ENCODE data around the gene CSF2RB.

The CSF2RB gene

GRCh38 chr22:36891646-36892045, 21.8 kb upstream of the CSF2RB start:
- DNase-seq (ENCODE audit: low read depth in 2 of 2), result no peak

GRCh38 chr22:36892292-36892691, 21.1 kb upstream of the CSF2RB start:
- DNase-seq (ENCODE audit: low read depth in 2 of 2), result no peak

GRCh38 chr22:36893262-36893661, 20.2 kb upstream of the CSF2RB start:
- DNase-seq (ENCODE audit: low read depth in 2 of 2), result no peak

DNA sequence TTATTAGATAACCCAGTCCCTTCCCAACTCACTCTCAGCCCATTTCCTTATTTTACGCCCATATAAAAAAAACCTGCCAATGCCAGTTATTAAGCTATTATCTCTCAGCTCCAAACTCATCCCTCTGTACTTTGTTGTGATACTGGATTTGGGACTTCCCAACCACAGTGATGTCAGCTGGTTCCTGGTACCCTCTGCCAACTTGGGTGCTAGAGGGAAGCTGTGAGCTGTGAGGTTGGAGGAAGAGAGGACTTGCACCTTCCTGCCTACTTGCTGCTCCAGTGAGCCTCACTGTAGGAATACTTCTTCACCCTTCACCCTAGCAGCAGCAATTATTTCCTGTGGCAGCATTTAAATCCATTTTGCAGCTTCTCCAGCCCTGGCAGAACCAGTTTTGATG, 19.2 kb upstream of the CSF2RB start:
- DNase-seq (ENCODE audit: low read depth in 2 of 2), result no peak

GRCh38 chr22:36897611-36898010, 15.8 kb upstream of the CSF2RB start:
- DNase-seq (ENCODE audit: low read depth in 2 of 2), result no peak

GRCh38 chr22:36898690-36899089, 14.7 kb upstream of the CSF2RB start:
- no peak for DNase-seq (ENCODE audit: low read depth in 2 of 2)

- no peak for DNase-seq (ENCODE audit: low read depth in 2 of 2)
Measured at GRCh38 chr22:36899498-36899897, 13.9 kb upstream of the CSF2RB start.

- no peak for DNase-seq (ENCODE audit: low read depth in 2 of 2)
Measured at GRCh38 chr22:36900225-36900624, 13.2 kb upstream of the CSF2RB start.

DNA sequence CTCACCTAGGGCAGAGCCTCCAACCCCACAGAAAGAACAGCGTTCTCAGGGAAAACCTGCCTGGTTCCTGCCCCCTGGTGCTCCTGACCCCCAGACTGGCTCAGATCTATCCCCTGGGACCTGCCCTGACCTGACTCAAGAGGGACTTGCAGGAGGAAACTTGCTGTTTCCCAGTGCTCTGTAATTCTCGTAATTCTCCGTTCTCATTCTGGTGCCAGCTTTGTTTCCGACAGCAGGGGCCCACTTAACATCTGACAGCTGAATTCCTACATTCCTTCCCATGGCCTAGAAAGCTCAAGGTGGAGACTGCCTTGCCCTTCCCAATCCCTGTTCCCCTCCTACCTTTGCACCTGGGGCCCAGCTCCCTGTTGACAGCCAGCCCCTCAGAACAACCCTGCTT, 12.5 kb upstream of the CSF2RB start:
- no peak for DNase-seq (ENCODE audit: low read depth in 2 of 2)

- DNase-seq (ENCODE audit: low read depth in 2 of 2), result no peak
Measured at GRCh38 chr22:36901411-36902142, 11.9 kb upstream of the CSF2RB start.

DNA sequence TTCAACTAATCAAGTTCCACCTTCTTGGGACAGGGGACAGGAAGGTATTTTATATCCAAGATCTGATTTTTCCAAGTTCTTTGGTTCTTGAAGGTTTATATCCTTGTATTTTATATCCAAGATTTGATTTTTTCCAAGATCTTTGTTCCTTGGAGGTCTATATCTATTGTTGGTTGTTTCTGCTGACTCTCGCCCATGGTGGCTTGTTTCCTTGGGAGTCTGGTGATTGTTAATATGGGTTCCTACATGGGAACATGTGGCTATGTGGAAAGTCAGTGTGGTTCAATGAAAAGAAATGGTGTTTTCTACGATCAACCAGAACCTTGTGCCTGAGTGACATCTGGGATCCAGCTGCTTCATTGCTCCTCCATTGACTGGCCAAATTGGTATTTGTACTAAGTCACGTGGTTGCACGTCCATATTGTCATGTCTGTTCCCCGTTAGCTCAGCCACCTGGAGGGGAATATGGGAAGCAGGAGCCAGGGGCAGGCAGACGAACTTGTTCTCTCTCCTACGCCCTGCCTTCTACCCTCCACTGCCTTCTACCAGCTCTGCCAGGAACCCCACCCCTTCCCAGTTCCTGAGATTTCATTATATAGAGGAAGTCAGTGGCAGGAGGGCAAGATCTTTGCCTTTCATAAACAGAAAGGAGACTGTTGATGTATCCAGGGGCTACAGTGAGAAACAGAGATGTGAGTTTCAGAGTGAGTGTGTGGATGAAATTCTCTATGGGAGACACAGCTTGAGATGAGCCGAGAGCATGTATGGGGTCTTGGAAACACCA, 11.1 kb upstream of the CSF2RB start:
- DNase-seq (ENCODE audit: low read depth in 2 of 2), result no peak

- no peak for DNase-seq (ENCODE audit: low read depth in 2 of 2)
Measured at GRCh38 chr22:36904260-36904880, 9.1 kb upstream of the CSF2RB start.

GRCh38 chr22:36907253-36908195, 5.9 kb upstream of the CSF2RB start:
- DNase-seq (ENCODE audit: low read depth in 2 of 2), result no peak

GRCh38 chr22:36910461-36910860, 3.0 kb upstream of the CSF2RB start:
- DNase-seq (ENCODE audit: low read depth in 2 of 2), result no peak

DNA sequence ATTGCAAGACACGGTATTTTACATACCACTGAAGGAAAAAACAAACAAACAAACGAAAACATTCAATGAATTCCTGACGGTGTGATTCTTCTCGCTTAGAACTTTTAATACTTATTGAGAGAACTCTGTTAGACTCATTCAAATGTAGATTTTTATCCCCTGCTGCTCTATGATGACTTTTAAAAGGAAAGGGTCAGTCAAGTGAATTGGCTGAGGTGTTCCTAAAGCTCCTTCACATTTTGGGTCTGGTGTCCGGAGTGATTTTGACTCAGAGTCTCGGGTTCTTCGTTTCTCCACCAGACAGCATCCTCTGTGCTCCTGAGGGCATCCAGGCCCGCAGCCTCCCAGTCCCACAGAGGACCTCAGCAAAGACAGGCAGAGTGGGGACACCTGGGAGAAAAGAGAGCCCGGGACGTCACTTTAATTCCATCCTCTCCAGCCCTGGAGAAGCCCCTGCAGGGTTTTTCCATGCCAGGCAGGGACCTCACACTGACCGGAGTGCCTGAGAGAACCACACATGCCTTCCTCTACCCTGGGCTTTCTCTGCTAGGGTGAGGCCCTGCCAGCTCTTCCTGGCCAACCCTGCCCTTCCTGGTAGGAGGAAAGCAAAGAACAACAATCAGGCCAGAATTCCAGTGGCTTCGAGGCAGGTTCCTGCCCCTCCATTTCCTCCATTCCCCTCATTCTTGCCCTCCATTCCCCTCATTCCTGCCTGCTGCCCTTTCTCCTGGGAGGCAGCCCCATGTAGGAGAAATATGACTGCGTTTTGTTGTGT, 1.4 kb upstream of the CSF2RB start:
- DNase-seq (ENCODE audit: low read depth in 2 of 2), result no peak

- no peak for DNase-seq (ENCODE audit: low read depth in 2 of 2)
Measured at GRCh38 chr22:36912694-36913426, 568 bp upstream of the CSF2RB start.

- DNase-seq (ENCODE audit: low read depth in 2 of 2), result no peak
Measured at GRCh38 chr22:36914390-36914752, 943 bp downstream of the CSF2RB start.

DNA sequence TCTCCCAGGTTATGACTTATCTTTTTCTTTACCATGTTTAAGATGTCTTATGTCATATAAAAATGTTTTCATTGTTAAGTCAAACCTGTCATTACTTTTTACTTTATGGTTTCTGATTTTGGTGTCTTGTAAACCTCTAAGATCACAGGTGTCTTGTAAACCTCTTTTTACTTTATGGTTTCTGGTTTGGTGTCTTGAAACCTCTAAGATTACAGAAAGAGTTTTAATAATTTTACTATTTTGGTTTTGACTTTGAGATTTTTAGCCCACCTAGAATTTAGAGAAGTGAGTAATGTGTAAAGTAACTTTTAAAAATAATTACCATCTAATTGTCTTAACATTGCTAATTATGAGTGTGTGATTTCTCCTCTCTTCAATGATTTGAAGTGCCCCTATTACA, 2.6 kb downstream of the CSF2RB start:
- DNase-seq (ENCODE audit: low read depth in 2 of 2), result no peak

DNA sequence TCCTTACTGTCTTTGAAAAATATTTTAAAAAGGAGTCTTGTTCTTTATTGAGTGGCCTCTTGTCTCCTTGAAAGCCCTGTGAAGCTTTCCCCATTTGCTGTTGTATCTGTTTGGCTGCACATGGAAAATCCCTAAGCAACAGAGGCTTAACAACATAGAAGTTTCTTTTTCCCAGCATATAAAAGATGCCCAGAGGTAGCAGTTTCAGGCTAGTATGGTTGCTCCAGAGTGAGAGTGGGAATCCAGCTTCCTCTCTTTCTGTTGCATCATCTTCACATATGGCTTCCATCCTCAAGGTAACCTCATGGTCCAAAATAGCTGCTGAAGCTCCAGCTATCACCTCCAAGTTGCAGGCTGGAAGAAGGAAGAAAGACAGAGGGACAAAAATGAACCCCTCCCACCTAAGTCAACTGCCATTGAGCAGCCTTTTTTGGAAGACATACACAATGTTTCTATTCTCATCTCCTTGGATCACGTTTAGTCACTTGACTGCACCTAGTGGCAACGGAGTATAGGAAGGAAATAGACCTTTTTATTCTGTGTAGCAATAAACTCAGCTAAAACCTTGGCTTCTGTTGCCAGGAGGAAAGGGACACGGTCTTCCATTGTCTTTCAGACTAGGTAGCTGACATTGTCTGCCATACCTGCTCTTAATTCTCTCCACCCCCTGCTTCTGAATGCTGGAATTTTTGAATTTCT, 5.3 kb downstream of the CSF2RB start:
- DNase-seq (ENCODE audit: low read depth in 2 of 2), result no peak

Measured in stimulated activated CD4-positive, alpha-beta T cell treated with anti-CD3 and anti-CD28 coated beads, Interleukin-1b, Interleukin-23, amount 100 ng/mL, for 1 hour (primary cell).